Hippocampal formation (tissue), 2 donors: ENCODE measurements around the gene ELMO1.

ENCODE experiments used
- DNase-seq, 2 donors: peaks; one replicate each; lab custom pipeline; 2025; lab: John Stamatoyannopoulos, UW

Gene ELMO1

DNA sequence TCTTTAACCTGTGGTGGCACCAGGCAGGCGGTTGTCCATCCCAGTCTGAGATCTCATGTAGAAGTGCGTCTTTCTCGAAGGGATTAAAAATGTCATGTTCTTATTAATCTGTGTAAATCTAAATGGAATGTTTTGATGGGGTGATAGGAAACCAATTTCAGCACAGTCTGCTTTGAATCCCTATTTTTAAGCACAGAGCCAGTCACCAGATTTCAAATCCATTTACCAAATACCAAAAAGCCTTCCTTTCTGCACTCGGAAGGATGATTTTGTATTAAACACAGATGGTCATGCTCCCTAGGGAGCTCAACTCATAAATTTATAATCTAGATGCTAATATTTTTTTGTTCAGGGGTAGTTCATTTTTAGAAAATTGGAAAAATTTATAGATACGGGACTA, 563.8 kb downstream of the ELMO1 start:
- no peak for DNase-seq

DNA sequence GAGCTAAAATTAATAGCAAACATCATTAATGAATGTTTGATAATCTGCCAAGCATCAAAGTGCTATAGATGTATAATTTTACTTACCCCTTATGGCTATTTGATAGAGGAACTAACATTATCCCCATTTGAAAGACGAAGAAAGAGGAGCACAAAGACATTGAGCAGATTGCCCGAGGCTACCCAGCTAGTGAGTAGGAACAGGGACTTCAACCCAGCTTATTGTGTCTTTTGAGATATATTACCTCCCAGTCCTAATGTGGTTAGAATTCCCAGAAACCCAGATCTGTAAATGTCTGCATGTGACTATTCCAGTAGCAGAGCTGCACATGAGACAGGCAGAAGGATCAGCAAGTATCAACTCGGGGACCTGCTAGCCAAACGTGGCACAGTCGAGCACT, 564.3 kb downstream of the ELMO1 start:
- no peak for DNase-seq

DNA sequence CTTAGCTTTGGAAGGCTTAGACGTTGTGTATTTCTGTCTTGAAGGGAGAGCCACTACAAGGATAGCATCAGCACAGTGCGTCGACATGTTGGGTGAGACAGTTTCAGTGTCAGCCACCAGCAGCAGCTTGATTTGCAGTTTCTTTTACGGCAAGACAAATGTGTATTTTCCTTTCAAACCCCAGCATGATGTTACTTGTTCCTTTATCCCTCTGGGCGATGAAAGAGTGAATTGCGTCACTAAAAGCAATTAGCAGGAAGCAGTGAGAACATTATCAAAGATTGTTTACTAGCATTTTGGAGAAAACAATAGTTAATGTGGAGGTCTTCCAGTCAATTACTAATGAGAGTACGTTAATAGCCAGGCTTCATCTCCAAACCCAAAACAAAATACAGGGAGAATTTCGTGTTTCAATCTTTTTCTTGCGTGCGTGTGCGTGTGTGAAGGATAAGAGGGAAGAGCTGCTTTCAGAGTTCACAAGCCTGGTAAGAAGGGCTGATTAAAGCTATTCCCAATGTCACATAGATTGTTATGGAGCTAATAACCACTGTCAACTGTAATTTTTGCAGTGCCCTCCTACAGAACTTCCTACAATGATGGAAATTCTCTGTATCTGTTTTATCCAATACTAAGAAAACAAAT, 567.3 kb downstream of the ELMO1 start:
- DNase-seq: no peak

DNA sequence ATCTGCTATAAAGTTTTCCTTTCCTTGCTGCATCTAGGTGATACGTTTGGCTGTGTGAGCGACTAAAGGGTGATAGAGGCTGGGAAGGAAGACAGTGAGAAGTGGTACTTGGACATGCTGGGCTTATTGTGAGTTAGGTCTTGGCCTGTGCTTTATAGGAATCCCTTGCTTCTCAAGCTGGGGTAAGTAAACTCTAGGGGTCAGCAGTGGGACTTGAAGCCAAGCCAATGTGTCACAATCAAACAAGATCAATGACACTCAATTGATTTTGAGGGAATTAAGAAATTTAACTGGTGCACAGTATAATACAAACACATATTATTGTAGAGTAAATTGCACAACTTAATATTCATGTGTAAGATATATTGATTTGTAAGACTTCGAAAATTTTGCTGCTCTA, 568.6 kb downstream of the ELMO1 start:
- DNase-seq: no peak

DNA sequence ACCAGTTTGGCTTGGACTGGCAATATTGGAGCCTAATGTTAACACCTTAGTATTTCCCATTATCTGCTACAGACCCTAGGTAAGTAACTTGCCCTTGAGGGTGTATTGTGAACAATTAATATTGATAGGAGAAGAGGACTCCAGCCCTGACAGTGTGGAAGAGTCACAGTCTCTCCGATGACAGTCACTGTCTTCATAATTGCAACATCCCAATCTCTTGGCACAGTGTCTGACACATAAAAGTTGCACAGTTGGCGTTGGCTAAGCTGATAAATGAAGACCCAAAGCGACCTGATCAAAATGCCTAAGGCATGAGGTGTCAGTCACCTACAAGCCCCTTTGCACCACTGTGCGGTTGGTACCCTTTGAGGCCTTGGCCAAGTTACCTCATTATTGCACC, 569.6 kb downstream of the ELMO1 start:
- no peak for DNase-seq

DNA sequence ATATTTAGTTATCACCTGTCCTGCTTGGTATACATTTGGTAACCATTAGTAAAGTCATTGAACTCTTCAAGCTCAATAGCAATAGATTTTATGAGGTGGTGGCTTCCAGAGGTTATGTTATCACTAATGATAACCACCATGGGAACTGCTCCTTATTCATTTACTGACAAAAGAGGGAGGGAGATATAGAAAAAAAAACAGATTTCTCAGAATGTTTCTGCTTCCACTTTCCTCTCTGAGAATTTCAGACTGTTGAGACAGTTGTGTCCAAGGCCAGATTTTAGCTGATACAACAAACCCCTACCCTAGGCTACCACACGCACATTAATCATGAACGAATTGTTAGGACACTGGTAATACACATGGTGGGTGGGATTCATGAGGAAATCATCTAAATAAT, 570.4 kb downstream of the ELMO1 start:
- no peak for DNase-seq

DNA sequence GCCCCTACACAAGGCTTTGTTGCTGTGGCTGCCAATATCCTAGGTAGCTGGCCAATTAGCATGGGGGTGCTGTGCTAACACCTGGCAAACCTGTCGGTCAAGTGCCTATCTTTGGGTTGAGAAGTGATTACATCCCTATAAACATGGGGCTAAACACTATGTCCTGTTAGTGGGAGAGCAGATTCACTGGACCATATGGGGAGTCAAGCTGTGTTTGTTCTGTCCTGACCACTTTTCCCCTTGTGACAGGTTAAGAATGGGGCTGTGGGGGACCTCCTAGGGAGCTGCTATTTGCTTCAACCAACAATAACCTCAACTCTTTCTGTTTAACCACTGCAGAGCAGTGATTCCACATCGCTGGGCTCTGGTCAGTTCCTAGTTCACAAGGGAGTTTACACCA, 572.9 kb downstream of the ELMO1 start:
- no peak for DNase-seq

DNA sequence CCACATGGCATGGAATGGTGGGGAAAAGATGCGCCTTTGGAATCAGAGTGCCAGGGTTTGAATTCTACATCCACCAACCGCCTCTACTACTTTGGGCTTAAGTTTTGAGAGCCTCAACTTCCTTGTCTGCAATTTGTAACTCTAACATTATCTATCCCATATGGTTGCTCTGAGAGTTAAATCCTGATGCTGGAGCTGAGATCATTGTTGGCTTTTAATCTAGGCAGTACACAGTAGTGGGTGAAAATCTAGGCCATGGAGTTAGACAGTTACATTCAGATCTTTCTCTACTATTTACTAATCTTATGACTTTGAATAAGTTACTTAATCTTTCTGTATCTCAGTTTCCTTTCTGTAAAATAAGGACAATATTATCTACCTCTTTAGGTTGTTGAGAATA, 574.6 kb downstream of the ELMO1 start:
- no peak for DNase-seq

DNA sequence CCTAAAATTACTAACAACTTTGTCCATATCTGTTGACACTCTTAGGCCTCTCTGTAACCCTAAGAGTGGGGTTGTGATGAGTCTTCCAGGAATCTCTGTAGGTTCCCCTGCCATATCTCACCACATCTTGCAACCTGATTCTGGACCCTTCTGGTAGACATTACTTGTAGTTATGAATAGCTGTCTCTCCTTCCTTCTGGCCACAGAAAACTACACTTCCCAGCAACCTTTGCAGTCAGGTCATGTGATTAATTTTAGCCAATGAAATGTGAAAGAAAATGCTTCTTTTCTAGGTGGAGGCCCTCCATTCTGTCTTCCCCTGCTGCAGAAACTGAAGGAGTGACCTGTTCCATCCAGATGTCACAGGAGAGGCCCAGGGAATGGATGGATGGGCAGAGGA, 576.8 kb downstream of the ELMO1 start:
- DNase-seq: no peak

DNA sequence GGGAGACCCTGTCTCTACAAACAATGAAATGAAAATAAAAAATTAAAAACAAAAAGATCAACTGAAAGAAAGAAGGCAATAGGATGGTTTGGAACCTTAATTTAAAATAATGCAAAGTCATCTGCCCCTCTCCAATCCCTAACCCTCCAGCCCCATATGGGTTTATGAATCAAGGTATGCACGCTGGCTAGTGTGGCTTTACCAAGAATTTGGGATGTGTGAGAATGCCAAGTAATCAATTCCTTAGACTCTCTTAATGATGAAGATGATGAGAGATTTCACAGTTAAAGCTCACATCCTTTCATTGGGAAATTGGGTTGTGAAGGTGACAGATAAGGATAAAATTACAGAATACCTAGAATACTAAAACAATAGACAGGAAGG, 577.3 kb downstream of the ELMO1 start:
- no peak for DNase-seq

DNA sequence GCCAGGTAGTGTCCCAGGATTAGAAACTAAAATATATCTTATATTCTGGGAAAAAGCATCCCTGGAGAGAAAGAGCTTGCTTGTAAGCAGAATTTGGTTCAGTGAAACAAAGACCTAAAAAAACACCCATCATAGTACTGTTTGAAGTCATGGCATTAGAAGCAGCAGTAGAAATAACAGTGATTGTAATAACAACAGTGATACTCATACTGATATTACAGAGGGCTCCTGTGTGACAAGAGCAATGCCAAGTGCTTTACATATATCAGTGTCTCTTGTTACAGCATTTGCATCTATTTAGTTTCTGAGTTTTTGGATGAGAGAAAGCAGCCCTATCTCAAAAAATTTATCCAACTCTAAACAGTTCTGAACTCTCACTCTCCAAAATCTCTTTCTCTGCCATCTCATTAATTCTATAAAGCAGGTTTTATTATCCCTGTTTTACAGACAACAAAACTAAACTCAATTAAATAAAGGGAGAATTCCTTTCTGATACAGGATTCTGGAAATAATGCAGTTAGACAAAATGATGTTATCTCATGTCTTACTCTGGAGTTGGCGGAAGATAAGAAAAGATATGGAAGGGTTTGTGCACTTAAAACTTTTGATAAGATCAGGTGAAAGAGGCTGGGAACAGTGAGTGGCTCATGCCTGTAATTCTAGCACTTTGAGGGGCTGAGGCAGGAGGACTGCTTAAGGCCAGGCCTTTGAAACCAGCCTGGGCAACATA, 577.9 kb downstream of the ELMO1 start:
- no peak for DNase-seq

DNA sequence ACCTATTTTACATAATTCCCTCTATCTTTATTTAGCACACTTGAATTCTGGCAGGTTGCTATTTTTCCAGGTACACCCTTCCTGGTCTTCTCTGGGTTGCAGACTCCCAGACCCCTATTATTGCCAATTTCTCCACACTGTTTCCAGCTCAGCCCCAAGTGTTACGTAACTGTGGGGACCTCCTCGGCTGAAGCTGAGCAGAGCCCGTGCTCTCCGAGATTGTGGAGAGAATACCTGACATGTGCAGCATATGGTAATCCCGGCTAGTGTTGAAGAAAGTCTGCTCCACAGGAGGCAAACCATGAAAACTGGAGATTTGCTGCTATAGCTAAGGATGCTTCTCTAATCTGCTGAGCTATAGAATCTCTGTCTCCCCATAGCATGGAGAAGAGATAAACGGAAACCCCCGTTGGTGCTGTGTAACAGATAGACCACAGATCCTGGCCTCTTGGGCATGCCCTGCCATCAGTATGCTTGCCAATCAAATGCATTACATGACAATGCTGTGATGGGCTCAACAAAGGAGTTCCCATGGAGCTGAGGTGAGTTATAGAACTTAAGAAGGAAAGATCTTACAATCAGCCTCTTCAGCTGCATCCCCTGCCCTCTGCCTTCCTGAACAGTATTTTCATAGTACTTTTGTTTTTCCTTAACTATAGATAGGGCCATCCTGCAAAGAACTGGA, 579.8 kb downstream of the ELMO1 start:
- DNase-seq: no peak

DNA sequence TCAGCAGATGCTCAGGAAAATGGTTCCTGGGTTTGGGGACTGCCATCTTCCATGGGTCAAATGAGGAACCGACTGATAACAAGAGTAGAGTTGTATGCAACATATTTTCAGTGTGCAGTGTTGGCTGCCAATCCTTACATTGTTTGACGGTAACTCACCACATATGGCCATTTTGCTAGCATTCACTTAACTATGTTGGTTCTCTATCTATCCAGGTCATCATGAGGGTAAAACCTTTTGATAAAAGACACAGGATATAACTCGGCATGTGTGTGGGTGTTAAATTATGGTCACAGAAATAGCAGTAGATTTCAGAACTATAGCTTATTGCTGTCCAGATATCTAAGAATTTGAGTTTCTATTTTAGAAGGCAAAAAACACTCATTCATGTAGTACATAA, 583.6 kb downstream of the ELMO1 start:
- no peak for DNase-seq

DNA sequence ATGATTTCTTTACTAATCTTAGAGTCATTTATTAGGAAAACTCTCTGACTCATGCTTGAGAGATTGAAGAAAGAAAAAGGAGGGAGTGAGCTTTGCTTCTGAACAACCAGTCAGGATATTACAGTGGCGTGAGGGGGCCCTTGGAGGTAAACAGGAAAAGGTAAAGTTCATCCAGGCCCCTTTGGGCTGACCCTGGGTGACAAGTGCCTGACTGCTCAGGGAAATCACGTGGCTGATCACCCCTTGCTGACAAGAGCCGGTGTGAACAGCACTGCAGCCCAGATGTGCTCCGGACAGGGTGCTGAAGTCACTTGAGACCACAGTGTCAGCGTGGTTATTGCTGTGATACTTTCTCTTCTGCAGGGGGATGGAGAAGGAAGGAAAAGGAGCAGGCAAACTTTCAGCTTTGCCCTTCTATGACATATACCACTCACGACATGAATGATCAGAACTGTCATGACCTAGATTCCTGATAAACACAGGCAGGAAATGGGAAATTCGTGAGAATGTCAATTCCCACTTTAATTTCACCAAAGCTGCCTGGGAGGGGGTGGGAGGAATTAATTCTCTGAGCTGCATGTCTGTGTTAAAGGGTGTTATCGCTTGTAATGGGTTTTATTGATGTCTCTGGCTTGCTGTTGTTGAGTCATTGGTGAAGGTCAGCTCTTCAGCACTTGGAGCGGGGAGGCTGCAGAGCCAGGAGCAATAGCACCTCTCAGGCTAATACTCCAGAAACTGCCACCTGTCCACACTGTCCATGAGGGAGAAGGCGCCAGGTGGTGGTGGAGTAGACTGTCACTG, 584.6 kb downstream of the ELMO1 start:
- DNase-seq: no peak

DNA sequence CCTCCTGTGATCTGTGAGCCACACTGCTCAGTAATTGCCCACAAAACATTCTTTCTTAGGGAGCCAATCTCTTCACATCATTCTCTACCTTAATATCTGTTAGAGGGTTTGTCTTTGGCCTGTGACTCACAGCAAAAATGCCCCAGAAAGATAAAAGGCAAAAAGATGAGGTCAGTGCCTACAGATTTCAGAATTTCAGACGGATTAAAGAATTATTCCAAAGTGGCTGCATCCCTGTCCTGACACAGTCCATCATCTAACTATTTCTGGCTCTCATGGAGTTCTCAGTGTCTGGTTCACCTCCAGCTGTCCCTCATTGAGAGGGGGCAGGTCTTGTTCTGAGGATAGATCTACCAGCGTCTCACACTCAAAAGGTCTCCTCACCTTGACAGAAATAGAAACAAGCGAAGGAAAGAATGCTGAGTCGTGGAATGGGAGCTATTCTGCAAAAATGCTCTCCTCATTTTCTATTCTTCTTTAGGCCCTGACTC, 585.8 kb downstream of the ELMO1 start:
- DNase-seq: no peak

DNA sequence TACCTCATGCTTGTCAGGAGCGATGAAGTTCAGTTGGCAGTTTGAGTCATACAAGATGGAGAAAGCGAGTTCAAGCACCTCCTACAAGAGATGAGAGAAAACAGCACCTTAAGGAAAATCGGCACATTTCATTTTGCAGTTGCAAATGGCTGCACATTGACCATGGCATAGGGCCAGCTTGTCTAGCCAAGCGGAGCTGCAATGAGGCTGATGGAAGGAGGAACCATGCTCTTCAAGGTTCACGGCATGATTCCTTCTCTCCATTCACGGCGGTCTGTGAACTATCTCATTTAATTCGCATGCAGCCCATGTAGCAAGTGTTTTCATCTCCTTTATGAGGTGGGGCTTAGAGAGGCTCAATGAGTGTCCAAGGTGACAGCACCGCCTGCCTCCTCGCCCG, 587.0 kb downstream of the ELMO1 start:
- no peak for DNase-seq

DNA sequence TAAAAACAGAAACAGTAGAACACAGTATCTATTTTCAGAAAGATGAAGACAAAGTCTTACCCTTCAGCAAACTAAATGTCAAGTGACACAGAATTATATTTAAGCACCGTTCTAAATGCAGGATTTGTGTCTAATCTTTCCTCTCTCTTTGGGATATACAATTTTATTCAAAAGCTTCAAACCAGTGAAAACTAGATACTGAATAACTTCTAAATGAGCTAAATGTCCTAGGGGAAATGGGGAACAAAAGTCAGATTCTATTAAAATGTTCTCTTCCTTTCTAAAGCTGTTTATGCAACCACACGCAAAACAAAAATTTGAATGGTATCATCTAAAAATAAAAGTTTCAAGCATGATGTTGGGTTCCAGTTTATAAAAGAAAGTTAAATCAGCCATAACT, 588.0 kb downstream of the ELMO1 start:
- no peak for DNase-seq

DNA sequence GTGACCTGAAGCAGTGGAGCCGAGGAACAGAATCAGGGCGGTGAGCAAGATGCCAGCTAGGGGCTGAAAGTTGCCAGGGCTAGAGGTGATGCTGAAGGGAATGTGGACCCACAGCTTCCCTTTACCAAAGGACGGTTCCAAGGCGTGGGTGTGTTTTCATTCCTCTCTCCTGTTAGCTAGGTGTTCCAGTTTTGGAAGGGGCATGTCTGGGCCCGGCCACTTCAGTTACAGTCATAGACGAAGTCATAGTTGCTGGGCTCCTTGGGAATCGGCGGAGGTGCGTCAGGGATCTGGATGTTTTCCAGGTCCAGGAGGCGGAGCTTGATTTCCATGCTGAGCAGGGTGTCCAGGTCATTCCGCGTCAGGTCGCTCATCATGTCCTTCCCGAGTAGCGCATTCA, 593.3 kb downstream of the ELMO1 start:
- DNase-seq: no peak

DNA sequence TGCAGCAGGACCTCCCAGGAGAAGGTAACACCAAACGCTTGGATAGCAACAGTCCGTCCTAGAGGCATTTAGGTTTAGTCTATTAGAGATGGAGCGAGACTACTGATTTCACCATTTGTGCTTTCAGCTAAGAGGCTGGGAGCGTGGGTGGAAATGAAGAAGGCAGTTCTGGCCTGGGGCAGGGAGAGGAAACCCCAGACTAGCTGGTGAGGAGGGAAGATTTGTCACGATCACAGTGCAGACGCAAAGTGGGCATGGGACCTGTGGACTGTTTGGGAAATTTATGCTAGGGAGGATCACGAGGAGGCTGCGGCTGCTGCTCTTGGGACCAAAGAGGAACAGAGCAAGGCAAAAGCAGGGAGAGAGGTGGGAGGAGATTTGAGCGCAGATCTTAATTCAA, 594.0 kb downstream of the ELMO1 start:
- no peak for DNase-seq

DNA sequence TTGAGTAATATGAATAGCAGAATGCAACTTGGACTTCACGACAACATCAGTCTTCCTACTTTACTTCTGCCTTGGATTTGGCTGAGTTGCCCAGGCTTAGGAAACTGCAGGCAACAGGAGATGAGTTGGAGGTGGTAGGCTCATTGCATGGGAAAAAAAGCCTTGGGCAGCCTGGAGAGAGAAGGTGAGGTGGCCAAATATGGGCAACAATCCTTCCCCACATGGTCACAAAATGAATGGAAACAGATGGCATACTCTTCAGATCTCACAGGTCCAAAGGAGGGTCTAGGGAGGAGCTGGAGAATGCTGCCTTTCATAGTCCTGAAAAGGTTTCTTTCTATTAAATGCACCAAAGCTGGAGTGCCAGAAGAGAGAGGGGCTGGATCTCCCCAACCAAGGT, 595.7 kb downstream of the ELMO1 start:
- no peak for DNase-seq

DNA sequence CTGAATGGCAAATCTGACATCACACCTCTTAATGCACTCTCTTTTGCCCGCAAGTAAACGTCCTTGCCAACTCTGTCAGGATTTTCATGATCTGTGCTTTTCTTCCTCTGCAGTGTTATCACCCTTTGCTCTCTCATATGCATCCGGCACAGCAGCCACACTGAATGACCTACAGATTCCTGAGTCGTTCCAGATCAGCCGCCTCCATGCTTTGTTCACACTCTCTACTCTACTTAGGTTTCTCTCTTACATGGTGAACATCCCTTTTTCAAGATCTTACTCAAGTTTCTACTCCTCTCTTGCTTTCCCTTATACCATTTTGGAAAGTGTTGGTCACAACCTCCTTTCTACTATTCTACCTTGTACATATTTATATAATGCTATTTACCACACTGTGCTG, 596.6 kb downstream of the ELMO1 start:
- DNase-seq: no peak

DNA sequence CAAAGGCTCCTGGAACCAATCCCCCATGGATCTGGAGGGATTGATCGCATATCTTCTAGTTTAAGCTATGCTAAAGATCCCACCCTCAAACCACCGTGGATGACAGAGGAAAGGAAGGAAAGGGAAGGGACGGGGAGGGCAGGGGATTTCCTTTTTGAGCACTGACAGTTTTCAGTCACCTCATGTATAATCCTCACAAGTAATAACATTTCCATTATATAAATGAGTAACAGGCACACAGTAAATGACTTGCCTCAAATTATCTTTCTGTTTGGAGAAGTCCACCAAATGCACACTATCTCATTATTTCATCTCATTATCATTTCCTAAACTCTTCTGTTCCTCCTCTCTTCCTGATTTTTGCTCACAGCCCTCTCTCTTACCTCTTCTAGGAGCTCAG, 597.3 kb downstream of the ELMO1 start:
- DNase-seq: no peak

DNA sequence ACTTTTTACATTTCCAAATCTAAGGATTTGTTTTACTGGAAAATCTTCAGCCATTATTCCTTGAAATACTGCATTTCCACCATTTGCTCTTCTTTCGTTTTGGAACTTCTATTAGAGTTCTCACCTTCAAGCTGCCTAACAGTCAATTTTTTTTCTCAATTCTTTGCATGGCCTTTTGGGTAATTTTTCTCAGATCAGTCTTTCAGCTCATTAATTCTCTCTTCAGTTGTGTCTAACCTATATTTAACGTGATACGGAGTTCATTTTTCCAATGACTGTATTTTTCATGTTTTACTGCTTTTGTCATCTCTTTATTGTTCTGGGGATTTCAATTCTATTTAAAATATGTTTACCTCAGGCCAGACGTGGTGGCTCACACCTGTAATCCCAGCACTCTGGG, 600.7 kb downstream of the ELMO1 start:
- no peak for DNase-seq
